AG04449 (cell line): ENCODE measurements around the gene NDST1.
"Not testable (repeated sequence)": the region's sequence is repeated elsewhere in the genome, so short reads cannot be mapped to it uniquely, and the experiment has no call there.

Source experiments
- CTCF ChIA-PET: fragments of 350-600 bp; formaldehyde crosslinking; extraction: SDS; loops from one replicate; lab custom pipeline; 2021; ENCODE audit warnings: antibody characterized with exemption; lab: Yijun Ruan, JAX
- POLR2A ChIA-PET: fragments of 400-600, 350-600 bp; formaldehyde crosslinking; extraction: SDS; loops from one replicate; lab custom pipeline; 2020; ENCODE audit warnings: antibody characterized with exemption, inconsistent platforms; lab: Yijun Ruan, JAX
- DNase-seq: peaks from one replicate; pipeline ENCODE4 v3.0.0-alpha.2; 2010; ENCODE audit warnings: low read depth, low spot score
- H3K4me3 ChIP-seq: 2 replicates; pipeline ENCODE4 v1.5.1; 2011; ENCODE audit warnings: low read depth, mild to moderate bottlenecking, control low read depth, low read length
- TF ChIP-seq, protein P1 (sequence below): IDR thresholded peaks from one replicate; pipeline ENCODE4 v1.5.1; 2011; ENCODE audit warnings: mild to moderate bottlenecking, moderate library complexity, low read length, control low read depth, inconsistent platforms; ENCODE audit not compliant: insufficient read depth; ENCODE audit errors: missing control alignments

Gene NDST1

DNA sequence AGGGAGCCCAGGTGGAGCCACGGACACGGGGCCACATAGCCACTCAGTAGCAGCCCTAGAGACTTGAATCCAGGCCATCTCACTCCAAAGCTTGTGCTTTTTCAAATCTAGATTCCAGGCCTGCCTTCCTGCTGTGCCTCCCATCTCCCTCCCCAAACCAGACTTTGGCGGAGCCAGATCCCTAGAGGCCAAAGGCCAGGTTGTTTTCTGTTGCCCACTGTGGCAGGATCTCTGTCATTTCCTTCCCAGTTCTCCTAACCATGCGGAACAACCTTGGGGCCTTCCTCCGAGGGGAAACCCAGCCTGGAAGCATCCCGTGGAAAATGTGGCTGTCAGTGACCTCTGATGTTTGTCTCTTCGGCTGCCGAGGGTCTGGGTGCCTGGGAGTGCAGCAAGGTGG is 42.0 kb upstream of the NDST1 start:
- POLR2A ChIA-PET: no interaction called here

DNA sequence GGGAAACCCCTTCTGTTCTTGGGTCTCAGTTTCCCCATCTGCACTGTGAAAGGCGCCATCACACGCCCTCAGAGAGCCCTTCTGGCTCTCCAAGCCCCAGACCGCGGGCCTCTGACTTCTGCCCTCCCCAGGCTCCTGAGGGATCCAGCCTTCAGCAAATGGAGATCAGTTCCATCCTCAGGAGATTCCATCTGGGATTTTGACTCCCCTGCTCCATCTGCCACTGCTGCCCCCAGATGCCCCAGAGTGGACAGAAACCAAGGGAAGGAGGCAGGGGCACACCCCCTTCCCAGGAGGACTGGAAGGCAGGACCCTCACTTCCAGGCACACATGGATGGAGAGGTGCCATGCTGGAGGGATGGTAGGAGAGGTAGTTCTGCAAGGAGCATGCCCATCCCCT is 39.7 kb upstream of the NDST1 start:
- H3K4me3 ChIP-seq: no peak overlapping the region
- ChIA-PET CTCF (interaction anchor here (0.9 to 1.3 kb wide), 2 partner anchors 9 kb away, joined by 3 to 5 read pairs; no protein-coding TSS in a partner anchor), POLR2A (no interaction called here)
- TF ChIP-seq, protein P1, sequence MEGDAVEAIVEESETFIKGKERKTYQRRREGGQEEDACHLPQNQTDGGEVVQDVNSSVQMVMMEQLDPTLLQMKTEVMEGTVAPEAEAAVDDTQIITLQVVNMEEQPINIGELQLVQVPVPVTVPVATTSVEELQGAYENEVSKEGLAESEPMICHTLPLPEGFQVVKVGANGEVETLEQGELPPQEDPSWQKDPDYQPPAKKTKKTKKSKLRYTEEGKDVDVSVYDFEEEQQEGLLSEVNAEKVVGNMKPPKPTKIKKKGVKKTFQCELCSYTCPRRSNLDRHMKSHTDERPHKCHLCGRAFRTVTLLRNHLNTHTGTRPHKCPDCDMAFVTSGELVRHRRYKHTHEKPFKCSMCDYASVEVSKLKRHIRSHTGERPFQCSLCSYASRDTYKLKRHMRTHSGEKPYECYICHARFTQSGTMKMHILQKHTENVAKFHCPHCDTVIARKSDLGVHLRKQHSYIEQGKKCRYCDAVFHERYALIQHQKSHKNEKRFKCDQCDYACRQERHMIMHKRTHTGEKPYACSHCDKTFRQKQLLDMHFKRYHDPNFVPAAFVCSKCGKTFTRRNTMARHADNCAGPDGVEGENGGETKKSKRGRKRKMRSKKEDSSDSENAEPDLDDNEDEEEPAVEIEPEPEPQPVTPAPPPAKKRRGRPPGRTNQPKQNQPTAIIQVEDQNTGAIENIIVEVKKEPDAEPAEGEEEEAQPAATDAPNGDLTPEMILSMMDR: no peak
- DNase-seq: no peak

More for the DNA sequence above, 42.0 kb upstream of the NDST1 start:
- DNase-seq: no peak
- TF ChIP-seq, protein P1: no peak
- CTCF ChIA-PET: interaction anchor here (0.9 to 4.3 kb wide), 5 partner anchors 14 to 95 kb away, joined by 3 to 33 read pairs (median 10); partner anchors contain the start of gene RPS14
- H3K4me3 ChIP-seq: no peak overlapping the region

DNA sequence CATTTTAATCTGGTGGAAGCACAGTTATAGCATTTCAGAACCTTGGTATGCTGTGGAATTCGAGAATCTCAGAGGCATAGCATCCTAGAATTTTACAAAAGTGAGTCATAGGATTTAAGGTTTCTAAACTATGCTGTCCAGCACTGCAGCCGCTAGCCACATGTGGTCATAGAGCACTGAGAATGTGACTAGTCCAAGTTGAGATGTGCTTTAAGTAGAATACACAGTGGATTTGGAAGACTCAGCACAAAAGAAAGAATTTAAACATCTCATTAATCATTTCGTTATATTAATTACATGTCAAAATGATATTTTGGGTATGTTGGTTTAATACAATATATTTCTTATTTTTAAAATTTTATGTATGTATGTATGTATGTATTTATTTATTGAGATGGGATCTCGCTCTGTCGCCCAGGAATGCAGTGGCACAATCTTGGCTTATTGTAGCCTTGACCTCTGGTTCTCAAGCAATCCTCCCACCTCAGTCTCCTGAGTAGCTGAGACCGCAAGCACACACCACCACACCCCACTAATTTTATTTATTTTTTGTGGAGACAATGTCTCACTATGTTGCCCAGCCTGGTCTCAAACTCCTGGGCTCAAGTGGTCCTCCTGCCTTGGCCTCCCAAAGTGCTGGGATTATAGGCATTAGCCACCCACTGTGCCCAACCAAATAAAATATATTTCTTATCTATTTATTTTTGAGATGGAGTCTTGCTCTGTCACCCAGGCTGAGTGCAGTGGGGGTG is 38.0 kb upstream of the NDST1 start:
- no peak overlapping the region for H3K4me3 ChIP-seq
- POLR2A ChIA-PET: no interaction called here
- DNase-seq: peak; percentile 97

DNA sequence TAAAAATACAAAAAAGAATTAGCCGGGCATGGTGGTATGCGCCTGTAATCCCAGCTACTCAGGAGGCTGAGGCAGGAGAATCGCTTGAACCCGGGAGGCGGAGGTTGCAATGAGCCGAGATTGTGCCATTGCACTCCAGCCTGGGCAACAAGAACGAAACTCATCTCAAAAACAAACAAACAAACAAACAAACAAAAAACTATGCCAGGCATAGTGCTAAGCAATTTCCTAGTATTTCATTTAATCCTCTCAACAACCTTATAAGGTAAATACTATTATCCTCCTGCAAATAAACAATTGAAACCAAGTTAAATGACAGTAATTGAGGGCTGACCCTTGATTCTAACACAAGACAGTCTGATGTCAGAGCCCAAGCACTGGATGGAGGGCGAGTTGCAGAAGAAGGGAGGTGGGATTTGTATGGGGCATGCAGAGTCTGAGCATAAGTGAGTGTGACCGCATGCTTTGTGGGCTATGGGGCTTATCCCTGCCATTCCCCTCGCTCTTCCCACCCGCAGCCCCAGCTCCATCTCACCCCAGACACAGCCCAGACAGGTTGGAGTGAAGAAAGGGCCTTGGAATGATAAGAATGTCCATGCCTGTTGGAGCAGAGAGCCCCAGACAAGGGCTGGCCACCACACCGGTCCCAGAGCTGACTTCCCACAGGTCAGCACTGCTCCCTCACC is 34.1 kb upstream of the NDST1 start:
- POLR2A ChIA-PET: interaction anchor here (0.7 to 2.2 kb wide), 11 partner anchors 9 to 341 kb away, joined by 3 to 12 read pairs (median 4); no protein-coding TSS in a partner anchor
- TF ChIP-seq, protein P1: no peak
- CTCF ChIA-PET: interaction anchor here (0.7 to 1.9 kb wide), 5 partner anchors 10 to 39 kb away, joined by 3 to 6 read pairs (median 4); no protein-coding TSS in a partner anchor
- no peak for DNase-seq
- H3K4me3 ChIP-seq: no peak overlapping the region

More for the DNA sequence above, 38.0 kb upstream of the NDST1 start:
- TF ChIP-seq, protein P1: no peak
- CTCF ChIA-PET: interaction anchor here (1.2 to 1.7 kb wide), 3 partner anchors 20 to 74 kb away, joined by 3 to 5 read pairs (median 3); partner anchors contain the start of gene RPS14

DNA sequence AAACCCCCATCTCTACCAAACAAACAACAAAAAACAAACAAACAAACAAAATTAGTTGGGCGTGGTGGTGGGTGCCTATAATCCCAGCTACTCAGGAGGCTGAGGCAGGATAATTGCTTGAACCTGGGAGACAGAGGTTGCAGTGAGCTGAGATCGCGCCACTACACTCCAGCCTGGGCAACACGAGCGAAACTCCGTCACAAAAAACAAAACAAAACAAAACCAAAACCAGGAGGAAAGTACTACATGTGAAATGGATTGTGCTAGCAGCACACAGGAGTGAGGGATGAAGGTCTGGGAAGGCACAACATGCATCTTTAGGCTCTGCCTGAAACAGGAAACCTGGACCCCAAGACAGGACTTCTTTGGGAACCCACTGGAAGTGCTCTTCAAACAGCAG is 31.4 kb upstream of the NDST1 start:
- POLR2A ChIA-PET, CTCF ChIA-PET: not testable (repeated sequence)

DNA sequence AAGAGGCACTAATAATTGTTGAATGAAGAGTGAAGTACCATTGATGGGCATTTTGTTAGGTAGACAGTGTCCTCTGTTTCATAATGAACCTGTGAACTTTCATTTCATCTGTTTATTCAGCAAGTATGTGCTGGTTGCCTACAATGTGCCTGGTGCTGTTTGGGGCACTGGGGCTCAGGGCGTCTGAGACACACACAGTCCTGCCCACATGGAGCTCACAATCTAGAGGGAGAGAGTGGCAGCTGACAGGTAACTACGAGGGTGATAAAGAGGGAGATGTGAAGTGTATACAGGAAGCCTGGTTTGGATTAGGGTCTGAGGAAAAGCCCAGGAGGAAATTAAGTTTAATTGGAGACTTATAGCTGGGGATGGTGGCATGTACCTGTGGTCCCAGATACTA is 28.5 kb upstream of the NDST1 start:
- ChIA-PET CTCF (interaction anchor here (0.8 to 1.2 kb wide), 2 partner anchors 9 to 82 kb away, joined by 3 to 6 read pairs; no protein-coding TSS in a partner anchor), POLR2A (interaction anchor here (0.7 to 0.9 kb wide), 3 partner anchors 10 to 97 kb away, joined by 3 read pairs; no protein-coding TSS in a partner anchor)
- no peak overlapping the region for H3K4me3 ChIP-seq
- TF ChIP-seq, protein P1: no peak
- DNase-seq: no peak

More for the DNA sequence above, 31.4 kb upstream of the NDST1 start:
- not testable (repeated sequence) for DNase-seq, H3K4me3 ChIP-seq
